ENCODE results near the gene SASH1. TPM values are rescaled to one million over a fixed set of nuclear protein-coding genes. Genes with fewer than 3 reads are reported as not detected.

The SASH1 gene
- total RNA-seq, 1 donor = 71.7 TPM

GRCh38 chr6:148492654-148493290 lies 150.1 kb downstream of the SASH1 start:
- TF ChIP-seq CTCF (IDR thresholded peaks at IDR 0.05; ENCODE audit: extremely low read depth, low read depth, low read length) = no peak
- Histone ChIP-seq H3K27ac (ENCODE audit: low read depth, low read length) (peak overlapping the region; percentile 64), H3K4me3 (ENCODE audit: insufficient read depth, low read length) (no peak overlapping the region), H3K27me3 (ENCODE audit: insufficient read depth, low read length) (no peaks in the 10 kb centered on the region), H4K20me1 (ENCODE audit: insufficient read depth, low read length) (no peaks in the 10 kb centered on the region), H3K4me1 (ENCODE audit: insufficient read depth, low read length) (peaks cover 44% of the 10 kb centered on the region), H3K79me2 (ENCODE audit: insufficient read depth, low read length) (no peaks in the 10 kb centered on the region), H3K36me3 (ENCODE audit: insufficient read depth, low read length) (no peaks in the 10 kb centered on the region), H3K9me3 (ENCODE audit: low read depth, low read length) (no peaks in the 10 kb centered on the region), H2AFZ (ENCODE audit: low read length) (no peak overlapping the region), H3K4me2 (ENCODE audit: insufficient read depth, low read length) (no peak overlapping the region)
- DNase-seq (ENCODE audit: insufficient read length, low spot score, missing footprints) = peak; percentile 50

GRCh38 chr6:148493424-148493823 lies 150.8 kb downstream of the SASH1 start:
- no peak for TF ChIP-seq CTCF (IDR thresholded peaks at IDR 0.05; ENCODE audit: extremely low read depth, low read depth, low read length)
- peak overlapping the region; percentile 64 for H3K27ac ChIP-seq (ENCODE audit: low read depth, low read length)
- H3K27me3 ChIP-seq (ENCODE audit: insufficient read depth, low read length) = no peaks in the 10 kb centered on the region
- no peak overlapping the region for H2AFZ ChIP-seq (ENCODE audit: low read length)
- H4K20me1 ChIP-seq (ENCODE audit: insufficient read depth, low read length) = no peaks in the 10 kb centered on the region
- H3K9me3 ChIP-seq (ENCODE audit: low read depth, low read length) = no peaks in the 10 kb centered on the region
- H3K4me3 ChIP-seq (ENCODE audit: insufficient read depth, low read length) = no peak overlapping the region
- no peak overlapping the region for H3K4me2 ChIP-seq (ENCODE audit: insufficient read depth, low read length)
- H3K79me2 ChIP-seq (ENCODE audit: insufficient read depth, low read length) = no peaks in the 10 kb centered on the region
- no peaks in the 10 kb centered on the region for H3K36me3 ChIP-seq (ENCODE audit: insufficient read depth, low read length)
- no peak for DNase-seq (ENCODE audit: insufficient read length, low spot score, missing footprints)
- H3K4me1 ChIP-seq (ENCODE audit: insufficient read depth, low read length) = peaks cover 46% of the 10 kb centered on the region

- no peaks in the 10 kb centered on the region for H3K79me2 ChIP-seq (ENCODE audit: insufficient read depth, low read length)
- H3K27ac ChIP-seq (ENCODE audit: low read depth, low read length) = peak overlapping the region; percentile 64
- no peaks in the 10 kb centered on the region for H3K36me3 ChIP-seq (ENCODE audit: insufficient read depth, low read length)
- H3K4me3 ChIP-seq (ENCODE audit: insufficient read depth, low read length) = peak overlapping the region; percentile 15
- H2AFZ ChIP-seq (ENCODE audit: low read length) = peak overlapping the region; percentile 48
- H3K4me2 ChIP-seq (ENCODE audit: insufficient read depth, low read length) = peak overlapping the region; percentile 59
- peaks cover 46% of the 10 kb centered on the region for H3K4me1 ChIP-seq (ENCODE audit: insufficient read depth, low read length)
- H4K20me1 ChIP-seq (ENCODE audit: insufficient read depth, low read length) = no peaks in the 10 kb centered on the region
- DNase-seq (ENCODE audit: insufficient read length, low spot score, missing footprints) = peak; percentile 55
- no peaks in the 10 kb centered on the region for H3K27me3 ChIP-seq (ENCODE audit: insufficient read depth, low read length)
- no peak for TF ChIP-seq CTCF (IDR thresholded peaks at IDR 0.05; ENCODE audit: extremely low read depth, low read depth, low read length)
- H3K9me3 ChIP-seq (ENCODE audit: low read depth, low read length) = no peaks in the 10 kb centered on the region
These were observed 151.6 kb downstream of the SASH1 start for GRCh38 chr6:148494226-148494625.

GRCh38 chr6:148495029-148495428 lies 152.4 kb downstream of the SASH1 start:
- Histone ChIP-seq H3K27ac (ENCODE audit: low read depth, low read length) (peak overlapping the region; percentile 64), H3K4me2 (ENCODE audit: insufficient read depth, low read length) (no peak overlapping the region), H3K4me1 (ENCODE audit: insufficient read depth, low read length) (peaks cover 46% of the 10 kb centered on the region), H4K20me1 (ENCODE audit: insufficient read depth, low read length) (no peaks in the 10 kb centered on the region), H2AFZ (ENCODE audit: low read length) (no peak overlapping the region), H3K4me3 (ENCODE audit: insufficient read depth, low read length) (no peak overlapping the region), H3K27me3 (ENCODE audit: insufficient read depth, low read length) (no peaks in the 10 kb centered on the region), H3K36me3 (ENCODE audit: insufficient read depth, low read length) (no peaks in the 10 kb centered on the region), H3K79me2 (ENCODE audit: insufficient read depth, low read length) (no peaks in the 10 kb centered on the region), H3K9me3 (ENCODE audit: low read depth, low read length) (no peaks in the 10 kb centered on the region)
- no peak for TF ChIP-seq CTCF (IDR thresholded peaks at IDR 0.05; ENCODE audit: extremely low read depth, low read depth, low read length)
- no peak for DNase-seq (ENCODE audit: insufficient read length, low spot score, missing footprints)

Data from osteoblast (primary cell).